OCI-LY1 (cell line): ENCODE results near the gene SIRT7.

Source experiments
- H2AFZ ChIP-seq: fragments of 200-600 bp; sonication (generic), shearing (Covaris generic); 2 replicates; pipeline ENCODE4 v1.6.0; 2014; ENCODE audit warnings: antibody characterized with exemption, mild to moderate bottlenecking, low read length
- H3F3A ChIP-seq: fragments of 200-600 bp; sonication (generic), shearing (Covaris generic); 2 replicates; pipeline ENCODE4 v1.6.0; 2014; ENCODE audit warnings: mild to moderate bottlenecking, antibody characterized with exemption, low read length, moderate library complexity; ENCODE audit not compliant: insufficient read depth
- H3K27ac ChIP-seq: fragments of 200-600 bp; sonication (generic); 2 replicates; pipeline ENCODE4 v1.5.1; 2014; ENCODE audit warnings: low read length, mixed run types, mild to moderate bottlenecking, low read depth; ENCODE audit not compliant: poor library complexity, severe bottlenecking
- H3K27me3 ChIP-seq: fragments of 200-600 bp; sonication (generic); 2 replicates; pipeline ENCODE4 v1.6.0; 2014; ENCODE audit warnings: antibody characterized with exemption, mild to moderate bottlenecking, low read length, moderate library complexity; ENCODE audit not compliant: insufficient read depth
- H3K36me3 ChIP-seq: fragments of 200-600 bp; sonication (generic); 2 replicates; pipeline ENCODE4 v1.6.1; 2014; ENCODE audit warnings: mild to moderate bottlenecking, antibody characterized with exemption, low read length, moderate library complexity, mixed read lengths; ENCODE audit not compliant: insufficient read depth
- H3K4me1 ChIP-seq: fragments of 200-600 bp; sonication (generic); 2 replicates; pipeline ENCODE4 v1.5.1; 2014; ENCODE audit warnings: mild to moderate bottlenecking, low read length, moderate library complexity; ENCODE audit not compliant: insufficient read depth, severe bottlenecking
- H3K4me2 ChIP-seq: fragments of 200-600 bp; sonication (generic), shearing (Covaris generic); 2 replicates; pipeline ENCODE4 v1.6.1; 2014; ENCODE audit warnings: low read length
- H3K4me3 ChIP-seq: fragments of 200-600 bp; sonication (generic); 2 replicates; pipeline ENCODE4 v1.5.1; 2014; ENCODE audit warnings: low read length, low read depth, mild to moderate bottlenecking, mixed read lengths; ENCODE audit not compliant: poor library complexity, severe bottlenecking
- H3K79me2 ChIP-seq: fragments of 200-600 bp; shearing (Covaris generic); 2 replicates; pipeline ENCODE4 v1.6.1; 2016; ENCODE audit warnings: mixed run types, low read length, mixed read lengths; ENCODE audit not compliant: insufficient read depth
- H3K9ac ChIP-seq: fragments of 200-600 bp; sonication (generic), shearing (Covaris generic); 2 replicates; pipeline ENCODE4 v1.6.1; 2014; ENCODE audit warnings: mild to moderate bottlenecking, low read length, mixed read lengths
- H3K9me2 ChIP-seq: fragments of 200-600 bp; sonication (generic), shearing (Covaris generic); 2 replicates; pipeline ENCODE4 v1.6.1; 2014; ENCODE audit warnings: low read depth, mild to moderate bottlenecking, low read length, mixed read lengths
- H3K9me3 ChIP-seq: fragments of 200-600 bp; shearing (Covaris generic); 2 replicates; pipeline ENCODE4 v1.6.1; 2014; ENCODE audit warnings: low read length, mixed read lengths
- H4K20me1 ChIP-seq: fragments of 200-600 bp; sonication (generic), shearing (Covaris generic); 2 replicates; pipeline ENCODE4 v1.6.0; 2016; ENCODE audit warnings: mild to moderate bottlenecking, low read length; ENCODE audit not compliant: insufficient read depth
- CTCF ChIP-seq: fragments of 200-600 bp; sonication (generic), shearing (Covaris generic); IDR thresholded peaks from 2 replicates; pipeline ENCODE4 v1.5.1; 2017; ENCODE audit warnings: mild to moderate bottlenecking, antibody characterized with exemption, low read length, moderate library complexity, mixed read lengths
- EZH2 ChIP-seq: fragments of 200-600 bp; sonication (generic), shearing (Covaris generic); IDR thresholded peaks from 2 replicates; pipeline ENCODE4 v1.8.0; 2017; ENCODE audit warnings: borderline replicate concordance, mixed run types, mild to moderate bottlenecking, antibody characterized with exemption, low read length, moderate library complexity, mixed read lengths

Gene SIRT7

GRCh38 chr17:81884968-81885367, 33.0 kb downstream of the SIRT7 start:
- Histone ChIP-seq H3K9me2 (no peaks in the 10 kb centered on the region), H3K9ac (no peak overlapping the region), H3K27ac (no peak overlapping the region), H3K27me3 (no peaks in the 10 kb centered on the region), H3K9me3 (no peaks in the 10 kb centered on the region), H3F3A (no peaks in the 10 kb centered on the region), H3K4me3 (no peak overlapping the region), H2AFZ (no peak overlapping the region), H3K4me2 (no peak overlapping the region), H3K4me1 (peaks cover 4% of the 10 kb centered on the region), H3K36me3 (peaks cover 96% of the 10 kb centered on the region), H3K79me2 (peaks cover 5% of the 10 kb centered on the region), H4K20me1 (no peaks in the 10 kb centered on the region)
- TF ChIP-seq EZH2 (no peak), CTCF (no peak)

DNA sequence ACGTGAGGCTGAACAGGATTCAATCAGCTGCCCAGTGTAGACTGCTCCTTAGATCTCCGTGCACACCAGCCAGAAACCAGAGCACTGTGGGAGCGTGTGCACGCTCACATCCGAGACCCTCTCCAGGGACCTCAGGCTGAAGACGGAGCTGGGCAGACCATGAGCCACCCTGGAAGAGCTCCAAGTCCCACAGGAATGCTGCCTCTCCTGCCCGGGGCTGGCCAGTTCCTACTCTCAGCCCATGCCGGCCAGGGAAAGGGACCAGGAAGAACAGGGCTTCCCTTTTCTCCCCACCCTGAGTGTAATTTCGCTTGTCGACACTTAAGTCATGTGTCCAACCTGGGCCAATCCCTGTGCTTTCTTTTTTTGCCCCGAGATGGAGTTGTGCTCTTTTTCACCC, 33.5 kb downstream of the SIRT7 start:
- Histone ChIP-seq H3K27ac (no peak overlapping the region), H3K79me2 (peaks cover under 1% of the 10 kb centered on the region), H3K9ac (no peak overlapping the region), H3K4me1 (no peaks in the 10 kb centered on the region), H3K9me3 (no peaks in the 10 kb centered on the region), H3K36me3 (peaks cover 96% of the 10 kb centered on the region), H3K9me2 (no peaks in the 10 kb centered on the region), H3K4me2 (no peak overlapping the region), H2AFZ (no peak overlapping the region), H3K4me3 (no peak overlapping the region), H3F3A (no peaks in the 10 kb centered on the region), H3K27me3 (no peaks in the 10 kb centered on the region), H4K20me1 (no peaks in the 10 kb centered on the region)
- TF ChIP-seq CTCF = no peak
- TF ChIP-seq EZH2 = no peak

- Histone ChIP-seq H2AFZ (no peak overlapping the region), H3K4me1 (no peaks in the 10 kb centered on the region), H3K9ac (no peak overlapping the region), H4K20me1 (no peaks in the 10 kb centered on the region), H3K9me3 (no peaks in the 10 kb centered on the region), H3F3A (no peaks in the 10 kb centered on the region), H3K9me2 (no peaks in the 10 kb centered on the region), H3K4me2 (no peak overlapping the region), H3K27me3 (no peaks in the 10 kb centered on the region), H3K4me3 (no peak overlapping the region), H3K27ac (no peak overlapping the region), H3K79me2 (no peaks in the 10 kb centered on the region), H3K36me3 (peaks cover 63% of the 10 kb centered on the region)
- no peak for TF ChIP-seq EZH2
- TF ChIP-seq CTCF = no peak
Observed at GRCh38 chr17:81879121-81879520, 38.9 kb downstream of the SIRT7 start.
